HEK293T (cell line): ENCODE results near the gene SCN4B.
"Not testable (repeated sequence)": the region's sequence is repeated elsewhere in the genome, so short reads cannot be mapped to it uniquely, and the experiment has no call there.

Experiments used
- ARNT ChIP-seq: fragments of 450-650 bp; IDR thresholded peaks from 2 replicates; pipeline ENCODE4 v1.6.1; 2017; ENCODE audit warnings: mild to moderate bottlenecking
- BHLHE40 ChIP-seq: fragments of 450-650 bp; IDR thresholded peaks from 2 replicates; pipeline ENCODE4 v1.6.1; 2016; ENCODE audit warnings: mild to moderate bottlenecking, moderate library complexity, borderline replicate concordance
- ELF4 ChIP-seq: fragments of 450-650 bp; IDR thresholded peaks from 2 replicates; pipeline ENCODE4 v1.6.1; 2017; ENCODE audit warnings: antibody characterized with exemption
- FOXA1 ChIP-seq: fragments of 450-650 bp; IDR thresholded peaks from 2 replicates; pipeline ENCODE4 v1.6.1; 2016; ENCODE audit warnings: mild to moderate bottlenecking
- FOXK2 ChIP-seq: fragments of 450-650 bp; IDR thresholded peaks from 2 replicates; pipeline ENCODE4 v1.6.1; 2016; ENCODE audit warnings: mild to moderate bottlenecking
- FOXM1 ChIP-seq: fragments of 450-650 bp; IDR thresholded peaks from 2 replicates; pipeline ENCODE4 v1.6.1; 2017; ENCODE audit warnings: mild to moderate bottlenecking, borderline replicate concordance
- HDGF ChIP-seq: fragments of 450-650 bp; IDR thresholded peaks from 2 replicates; pipeline ENCODE4 v1.6.1; 2017; ENCODE audit warnings: antibody characterized with exemption, borderline replicate concordance
- L3MBTL2 ChIP-seq: fragments of 450-650 bp; conservative IDR thresholded peaks from 2 replicates; pipeline ENCODE4 v1.6.1; 2016; ENCODE audit warnings: mild to moderate bottlenecking
- NFRKB ChIP-seq: fragments of 450-650 bp; IDR thresholded peaks from 2 replicates; pipeline ENCODE4 v1.6.1; 2016; ENCODE audit warnings: mild to moderate bottlenecking, moderate library complexity
- PKNOX1 ChIP-seq: fragments of 450-650 bp; IDR thresholded peaks from 2 replicates; pipeline ENCODE4 v1.6.1; 2016
- SP1 ChIP-seq: fragments of 450-650 bp; IDR thresholded peaks from 2 replicates; pipeline ENCODE4 v1.6.1; 2017
- SUZ12 ChIP-seq: fragments of 450-650 bp; IDR thresholded peaks from 2 replicates; pipeline ENCODE4 v1.6.1; 2016; ENCODE audit warnings: mild to moderate bottlenecking
- TARDBP ChIP-seq: fragments of 450-650 bp; IDR thresholded peaks from 2 replicates; pipeline ENCODE4 v1.6.1; 2016
- ZNF384 ChIP-seq: fragments of 450-650 bp; IDR thresholded peaks from 2 replicates; pipeline ENCODE4 v1.6.1; 2016

DNA sequence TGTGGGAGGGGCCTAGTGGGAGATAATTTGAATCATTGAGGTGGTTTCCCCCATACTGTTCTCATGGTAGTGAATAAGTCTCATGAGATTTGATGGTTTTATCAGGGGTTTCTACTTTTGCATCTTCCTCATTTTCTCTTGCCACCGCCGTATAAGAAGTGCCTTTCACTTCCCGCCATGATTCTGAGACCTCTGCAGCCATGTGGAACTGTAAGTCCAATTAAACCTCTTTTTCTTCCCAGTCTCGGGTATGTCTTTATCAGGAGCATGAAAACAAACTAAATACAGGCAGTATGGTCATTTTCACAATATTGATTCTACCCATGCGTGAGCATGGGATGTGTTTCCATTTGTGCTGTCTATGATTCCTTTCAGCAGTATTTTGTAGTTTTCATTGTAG lies 40.2 kb upstream of the SCN4B start:
- not testable (repeated sequence) for TF ChIP-seq FOXM1, ZNF384, SP1, SUZ12, ARNT, TARDBP, BHLHE40, FOXK2, PKNOX1, ELF4, NFRKB, HDGF, FOXA1, L3MBTL2
